Mesenchymal stem cell (in vitro differentiated cells and primary cell): Measurements from ENCODE around the gene MUC12.
"Not testable (repeated sequence)": the region's sequence is repeated elsewhere in the genome, so short reads cannot be mapped to it uniquely, and the experiment has no call there.

Source experiments
- DNase-seq: peaks from one replicate; pipeline ENCODE4 v3.0.0-alpha.2; 2013
- H2AFZ ChIP-seq: one replicate; pipeline ENCODE4 v1.6.1; 2013; ENCODE audit warnings: low read depth, mild to moderate bottlenecking, control low read depth, inconsistent platforms, low read length, moderate library complexity
- H2AK5ac ChIP-seq: 2 replicates; pipeline ENCODE4 v1.6.1; 2013; ENCODE audit warnings: low read length, moderate library complexity, mild to moderate bottlenecking, inconsistent platforms; ENCODE audit not compliant: severe bottlenecking
- H2BK120ac ChIP-seq: one replicate; pipeline ENCODE4 v1.6.1; 2013; ENCODE audit warnings: low read depth, mild to moderate bottlenecking, inconsistent platforms, low read length, moderate library complexity
- H2BK12ac ChIP-seq, 2 experiments: one replicate each; pipeline ENCODE4 v1.6.1; 2013; ENCODE audit warnings: inconsistent platforms in 2 of 2, low read length in 2 of 2, mild to moderate bottlenecking in 2 of 2, moderate library complexity in 2 of 2, control low read depth in 1 of 2
- H2BK15ac ChIP-seq: one replicate; pipeline ENCODE4 v1.6.1; 2013; ENCODE audit warnings: mild to moderate bottlenecking, low read depth, inconsistent platforms; ENCODE audit not compliant: poor library complexity, severe bottlenecking
- H2BK5ac ChIP-seq: 2 replicates; pipeline ENCODE4 v1.6.1; 2013; ENCODE audit warnings: low read depth, mild to moderate bottlenecking, low read length, control low read depth, inconsistent platforms; ENCODE audit not compliant: poor library complexity, severe bottlenecking
- H3K14ac ChIP-seq, 2 experiments: one replicate each; pipeline ENCODE4 v1.6.1; 2013; ENCODE audit warnings: inconsistent platforms in 2 of 2, low read length in 2 of 2, control low read depth in 1 of 2, mild to moderate bottlenecking in 1 of 2, moderate library complexity in 1 of 2
- H3K18ac ChIP-seq, 2 experiments: one replicate each; pipeline ENCODE4 v1.6.1; 2013; ENCODE audit warnings: inconsistent platforms in 2 of 2, low read length in 2 of 2, control low read depth in 1 of 2, low read depth in 1 of 2, mild to moderate bottlenecking in 1 of 2
- H3K23ac ChIP-seq, 2 experiments: one replicate each; pipeline ENCODE4 v1.6.1; 2013; ENCODE audit warnings: inconsistent platforms in 2 of 2, low read length in 2 of 2, mild to moderate bottlenecking in 2 of 2, moderate library complexity in 2 of 2, control low read depth in 1 of 2
- H3K27ac ChIP-seq: 2 replicates; pipeline ENCODE4 v1.5.1; 2013; ENCODE audit warnings: mild to moderate bottlenecking, moderate library complexity, low read length, control low read depth, inconsistent platforms; ENCODE audit not compliant: poor library complexity, severe bottlenecking
- H3K27me3 ChIP-seq, 2 experiments: 2 replicates each; pipeline versions ENCODE4 v1.6.1 to v1.7.0; 2013; ENCODE audit warnings: low read length in 2 of 2, mild to moderate bottlenecking in 2 of 2, moderate library complexity in 2 of 2, control low read depth in 1 of 2, inconsistent platforms in 1 of 2; ENCODE audit not compliant: control insufficient read depth in 1 of 2, insufficient read depth in 1 of 2
- H3K36me3 ChIP-seq, 2 experiments: 2 replicates each; pipeline versions ENCODE4 v1.6.1 to v1.7.0; 2013; ENCODE audit warnings: low read length in 2 of 2, control low read depth in 1 of 2, inconsistent platforms in 1 of 2, low read depth in 1 of 2, mild to moderate bottlenecking in 1 of 2; ENCODE audit not compliant: insufficient read depth in 2 of 2, control insufficient read depth in 1 of 2
- H3K4ac ChIP-seq, 2 experiments: one replicate each; pipeline ENCODE4 v1.6.1; 2013; ENCODE audit warnings: inconsistent platforms in 2 of 2, low read length in 2 of 2, mild to moderate bottlenecking in 2 of 2, moderate library complexity in 2 of 2, control low read depth in 1 of 2, low read depth in 1 of 2
- H3K4me1 ChIP-seq: 2 replicates; pipeline ENCODE4 v1.6.1; 2013; ENCODE audit warnings: low read depth, low read length, control low read depth; ENCODE audit not compliant: control insufficient read depth, insufficient read depth
- H3K4me2 ChIP-seq: 2 replicates; pipeline ENCODE4 v1.6.1; 2013; ENCODE audit warnings: low read length, mild to moderate bottlenecking, inconsistent platforms; ENCODE audit not compliant: poor library complexity, severe bottlenecking
- H3K4me3 ChIP-seq, 2 experiments: 2 replicates each; pipeline versions ENCODE4 v1.5.1 to v1.7.0; 2013; ENCODE audit warnings: low read length in 2 of 2, mild to moderate bottlenecking in 2 of 2, control low read depth in 1 of 2, low read depth in 1 of 2; ENCODE audit not compliant: insufficient read depth in 1 of 2
- H3K79me1 ChIP-seq: replicated peaks from 2 replicates; pipeline ENCODE4 v1.6.1; 2013; ENCODE audit warnings: mild to moderate bottlenecking, control low read depth, low read length, inconsistent platforms; ENCODE audit not compliant: poor library complexity, severe bottlenecking
- H3K9ac ChIP-seq: 2 replicates; pipeline ENCODE4 v1.7.0; 2013; ENCODE audit warnings: mild to moderate bottlenecking, low read length, moderate library complexity
- H3K9me3 ChIP-seq: 2 replicates; pipeline ENCODE4 v1.7.0; 2013; ENCODE audit warnings: mild to moderate bottlenecking, low read length; ENCODE audit not compliant: control insufficient read depth
- H4K8ac ChIP-seq: one replicate; pipeline ENCODE4 v1.6.1; 2013; ENCODE audit warnings: inconsistent platforms, mild to moderate bottlenecking, low read length, moderate library complexity
- H4K91ac ChIP-seq: one replicate; pipeline ENCODE4 v1.6.1; 2013; ENCODE audit warnings: mild to moderate bottlenecking, low read length, inconsistent platforms
- WGBS: methylation state at CpG from one replicate; pipeline ENCODE4 v1.1.7; 2013; ENCODE audit warnings: mixed read lengths; 5-methylcytosine and 5-hydroxymethylcytosine counted together

Gene MUC12

DNA sequence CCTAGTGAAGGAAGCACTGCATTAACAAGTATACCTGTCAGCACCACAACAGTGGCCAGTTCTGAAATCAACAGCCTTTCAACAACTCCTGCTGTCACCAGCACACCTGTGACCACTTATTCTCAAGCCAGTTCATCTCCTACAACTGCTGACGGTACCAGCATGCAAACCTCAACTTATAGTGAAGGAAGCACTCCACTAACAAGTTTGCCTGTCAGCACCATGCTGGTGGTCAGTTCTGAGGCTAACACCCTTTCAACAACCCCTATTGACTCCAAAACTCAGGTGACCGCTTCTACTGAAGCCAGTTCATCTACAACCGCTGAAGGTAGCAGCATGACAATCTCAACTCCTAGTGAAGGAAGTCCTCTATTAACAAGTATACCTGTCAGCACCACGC is 66.6 kb downstream of the MUC12 start:
- no peak overlapping the region for H3K14ac ChIP-seq
- DNase-seq = no peak
- H4K91ac ChIP-seq = no peak overlapping the region
- no peak overlapping the region for H3K18ac ChIP-seq
- H3K27me3 ChIP-seq = peaks cover 36 to 39% of the 10 kb centered on the region in 2 experiments
- peaks cover 28% of the 10 kb centered on the region for H3K9me3 ChIP-seq
- no peak overlapping the region for H3K4me3 ChIP-seq
- no peak overlapping the region for H2BK15ac ChIP-seq
- H3K79me1 ChIP-seq = no peaks in the 10 kb centered on the region
- no peaks in the 10 kb centered on the region for H3K36me3 ChIP-seq
- H3K4me1 ChIP-seq = no peaks in the 10 kb centered on the region
- H2BK5ac ChIP-seq = no peak overlapping the region
- H4K8ac ChIP-seq = no peak overlapping the region
- no peak overlapping the region for H3K4ac ChIP-seq
- no peak overlapping the region for H2BK120ac ChIP-seq
- H2AFZ ChIP-seq = no peak overlapping the region
- no peak overlapping the region for H2AK5ac ChIP-seq
- no peak overlapping the region for H3K4me2 ChIP-seq
- H3K23ac ChIP-seq = no peak overlapping the region
- WGBS = 71% methylated on average over 4 of the region's 4 CpGs
- H2BK12ac ChIP-seq = no peak overlapping the region
- no peak overlapping the region for H3K27ac ChIP-seq
- H3K9ac ChIP-seq = no peak overlapping the region

DNA sequence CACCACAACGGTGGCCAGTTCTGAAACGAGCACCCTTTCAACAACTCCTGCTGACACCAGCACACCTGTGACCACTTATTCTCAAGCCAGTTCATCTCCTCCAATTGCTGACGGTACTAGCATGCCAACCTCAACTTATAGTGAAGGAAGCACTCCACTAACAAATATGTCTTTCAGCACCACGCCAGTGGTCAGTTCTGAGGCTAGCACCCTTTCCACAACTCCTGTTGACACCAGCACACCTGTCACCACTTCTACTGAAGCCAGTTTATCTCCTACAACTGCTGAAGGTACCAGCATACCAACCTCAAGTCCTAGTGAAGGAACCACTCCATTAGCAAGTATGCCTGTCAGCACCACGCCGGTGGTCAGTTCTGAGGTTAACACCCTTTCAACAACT is 71.9 kb downstream of the MUC12 start:
- not testable (repeated sequence) for H2AFZ ChIP-seq, H4K91ac ChIP-seq, H3K14ac ChIP-seq, H4K8ac ChIP-seq, H2AK5ac ChIP-seq, H3K18ac ChIP-seq, H2BK120ac ChIP-seq, H3K4ac ChIP-seq, H3K36me3 ChIP-seq, H3K27ac ChIP-seq, H2BK15ac ChIP-seq, H3K4me1 ChIP-seq, H3K9ac ChIP-seq, H3K4me2 ChIP-seq, H3K4me3 ChIP-seq, DNase-seq, H2BK12ac ChIP-seq, H2BK5ac ChIP-seq, H3K79me1 ChIP-seq, H3K23ac ChIP-seq
- Histone ChIP-seq H3K9me3 (peaks cover 54% of the 10 kb centered on the region), H3K27me3 (peaks cover 26 to 36% of the 10 kb centered on the region in 2 experiments)
- WGBS = 83% methylated on average over 6 of the region's 6 CpGs

DNA sequence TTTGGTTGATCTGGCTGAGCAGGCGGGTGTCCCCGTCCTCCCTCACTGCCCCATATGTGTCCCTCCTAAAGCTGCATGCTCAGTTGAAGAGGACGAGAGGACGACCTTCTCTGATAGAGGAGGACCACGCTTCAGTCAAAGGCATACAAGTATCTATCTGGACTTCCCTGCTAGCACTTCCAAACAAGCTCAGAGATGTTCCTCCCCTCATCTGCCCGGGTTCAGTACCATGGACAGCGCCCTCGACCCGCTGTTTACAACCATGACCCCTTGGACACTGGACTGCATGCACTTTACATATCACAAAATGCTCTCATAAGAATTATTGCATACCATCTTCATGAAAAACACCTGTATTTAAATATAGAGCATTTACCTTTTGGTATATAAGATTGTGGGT is 89.0 kb downstream of the MUC12 start:
- Histone ChIP-seq H2BK15ac (no peak overlapping the region), H3K4ac (no peak overlapping the region), H3K4me1 (no peaks in the 10 kb centered on the region), H2BK12ac (no peak overlapping the region), H2AFZ (no peak overlapping the region), H3K4me3 (no peak overlapping the region), H2BK120ac (no peak overlapping the region), H3K4me2 (no peak overlapping the region), H3K18ac (no peak overlapping the region), H3K27ac (no peak overlapping the region), H2BK5ac (no peak overlapping the region), H2AK5ac (no peak overlapping the region), H4K91ac (no peak overlapping the region), H3K9ac (no peak overlapping the region), H4K8ac (no peak overlapping the region), H3K36me3 (no peaks in the 10 kb centered on the region), H3K14ac (no peak overlapping the region), H3K9me3 (no peaks in the 10 kb centered on the region), H3K79me1 (no peaks in the 10 kb centered on the region), H3K27me3 (peaks cover 28 to 61% of the 10 kb centered on the region in 2 experiments), H3K23ac (no peak overlapping the region)
- 28% methylated on average over 9 of the region's 9 CpGs for WGBS
- peak; percentile 63 for DNase-seq

DNA sequence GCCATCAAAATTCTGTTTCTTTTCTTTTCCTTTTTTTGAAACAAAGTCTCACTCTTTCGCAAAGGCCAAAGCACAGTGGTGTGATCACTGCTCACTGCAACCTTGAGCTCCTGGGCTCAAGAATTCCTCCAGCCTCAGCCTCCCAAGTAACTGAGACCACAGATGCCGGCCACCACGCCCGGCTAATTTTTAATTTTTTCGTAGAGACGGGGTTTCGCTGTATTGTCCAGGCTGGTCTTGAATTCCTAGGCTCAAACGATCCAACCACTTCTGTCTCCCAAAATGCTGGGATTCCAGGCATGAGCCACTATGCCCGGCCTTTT is 90.2 kb downstream of the MUC12 start:
- Histone ChIP-seq H3K36me3 (no peaks in the 10 kb centered on the region), H3K23ac (no peak overlapping the region), H3K79me1 (no peaks in the 10 kb centered on the region), H2BK120ac (no peak overlapping the region), H2BK15ac (no peak overlapping the region), H3K18ac (no peak overlapping the region), H2BK5ac (no peak overlapping the region), H3K4me1 (no peaks in the 10 kb centered on the region), H3K14ac (no peak overlapping the region), H4K91ac (no peak overlapping the region), H4K8ac (no peak overlapping the region), H3K4ac (no peak overlapping the region), H3K4me3 (no peak overlapping the region), H2AK5ac (no peak overlapping the region), H2AFZ (no peak overlapping the region), H3K4me2 (no peak overlapping the region), H3K9ac (no peak overlapping the region), H2BK12ac (no peak overlapping the region), H3K27ac (no peak overlapping the region), H3K9me3 (no peaks in the 10 kb centered on the region), H3K27me3 (peaks cover 29 to 65% of the 10 kb centered on the region in 2 experiments)
- no peak for DNase-seq
- 31% methylated on average over 7 of the region's 9 CpGs for WGBS
